A549 treated with CORT108297 at 1 μM for 4 hours (cell line): ENCODE results near the gene MADCAM1. TPM values are rescaled to one million over a fixed set of nuclear protein-coding genes. Genes with fewer than 3 reads are reported as not detected.

Experiments
- total RNA-seq: library from RNA; stranded (reverse); fragments of 200-300 nt; extraction: Qiagen RNA extraction; gene quantifications from 5 replicates; pipeline ENCODE4 v1.2.3, GENCODE V29; 2022

MADCAM1 gene
- 0.23 to 0.39 TPM (median 0.33 TPM) in 5 replicates for total RNA-seq

DNA sequence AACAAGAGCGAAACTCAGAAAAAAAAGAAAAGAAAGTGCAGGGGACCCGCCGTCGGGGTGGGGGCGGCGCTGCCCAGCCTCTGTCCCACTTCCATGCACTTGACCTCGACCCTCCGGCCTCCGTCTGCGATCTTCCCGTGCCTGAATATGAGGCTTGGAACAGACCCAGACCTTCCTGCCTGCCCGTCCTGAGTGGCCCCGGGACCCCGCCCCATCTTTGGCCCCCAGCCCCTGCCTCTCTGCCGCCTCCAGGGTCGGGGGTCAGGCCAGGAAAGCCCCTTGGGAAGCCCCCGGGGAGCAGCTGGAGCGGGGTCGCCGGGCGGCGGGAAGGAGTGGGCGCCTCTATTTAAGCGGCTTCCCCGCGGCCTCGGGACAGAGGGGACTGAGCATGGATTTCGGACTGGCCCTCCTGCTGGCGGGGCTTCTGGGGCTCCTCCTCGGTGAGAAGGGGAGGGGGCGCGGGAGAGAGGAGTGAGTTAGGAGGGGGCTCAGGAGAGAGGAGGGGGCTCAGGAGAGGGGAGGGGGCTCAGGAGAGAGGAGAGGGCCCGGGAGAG lies at the start of gene MADCAM1:
TSS of gene MADCAM1 (plus strand) at position 375 of the 554 bp plus-strand sequence. CDS start at position 389, 14 bp downstream.

DNA sequence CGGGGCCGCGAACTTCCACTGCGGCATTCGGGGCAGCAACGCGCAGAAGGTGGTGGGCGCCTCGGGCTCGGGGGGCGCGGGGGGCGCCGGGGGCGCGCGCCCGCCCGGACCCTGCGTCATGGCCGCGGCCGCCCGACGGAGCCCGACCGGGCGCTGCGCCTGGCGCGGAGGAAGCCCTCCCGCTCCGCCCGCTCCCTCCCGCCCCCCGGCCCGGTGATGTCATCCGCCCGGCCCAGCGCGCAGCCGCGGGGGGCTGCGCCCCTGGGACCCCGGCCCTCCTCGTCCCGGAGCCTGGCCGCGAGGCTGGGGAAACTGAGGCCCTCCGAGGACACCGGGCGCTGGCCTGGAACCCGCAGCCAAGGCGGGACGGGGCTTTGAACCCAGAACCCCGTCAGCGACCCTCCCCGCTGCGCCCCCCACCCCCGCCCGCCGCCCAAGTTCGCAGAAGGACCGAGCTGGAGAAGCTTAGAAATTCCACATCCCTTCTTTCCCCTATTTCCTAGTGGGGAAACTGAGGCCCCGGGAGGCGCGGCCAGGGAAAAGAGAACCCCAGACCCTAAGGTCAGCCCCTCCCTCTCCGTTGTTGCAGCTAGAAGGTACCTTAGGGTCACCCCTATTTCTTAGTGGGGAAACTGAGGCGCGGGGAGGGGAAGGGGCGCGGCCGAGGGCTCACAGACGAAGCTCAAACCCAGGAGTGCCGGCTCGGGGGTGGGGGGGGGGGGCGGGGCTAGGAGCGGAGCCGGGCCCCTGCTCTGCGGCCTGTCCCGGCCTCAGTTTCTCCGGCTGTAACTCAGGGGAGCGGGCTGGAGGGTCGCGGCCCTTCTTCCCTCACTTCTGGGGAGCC lies 35.2 kb upstream of the MADCAM1 start, which contains the start of gene SHC2:
TSS of gene SHC2 (minus strand) at position 157 of the 844 bp plus-strand sequence. CDS start at position 120, 37 bp downstream.

DNA sequence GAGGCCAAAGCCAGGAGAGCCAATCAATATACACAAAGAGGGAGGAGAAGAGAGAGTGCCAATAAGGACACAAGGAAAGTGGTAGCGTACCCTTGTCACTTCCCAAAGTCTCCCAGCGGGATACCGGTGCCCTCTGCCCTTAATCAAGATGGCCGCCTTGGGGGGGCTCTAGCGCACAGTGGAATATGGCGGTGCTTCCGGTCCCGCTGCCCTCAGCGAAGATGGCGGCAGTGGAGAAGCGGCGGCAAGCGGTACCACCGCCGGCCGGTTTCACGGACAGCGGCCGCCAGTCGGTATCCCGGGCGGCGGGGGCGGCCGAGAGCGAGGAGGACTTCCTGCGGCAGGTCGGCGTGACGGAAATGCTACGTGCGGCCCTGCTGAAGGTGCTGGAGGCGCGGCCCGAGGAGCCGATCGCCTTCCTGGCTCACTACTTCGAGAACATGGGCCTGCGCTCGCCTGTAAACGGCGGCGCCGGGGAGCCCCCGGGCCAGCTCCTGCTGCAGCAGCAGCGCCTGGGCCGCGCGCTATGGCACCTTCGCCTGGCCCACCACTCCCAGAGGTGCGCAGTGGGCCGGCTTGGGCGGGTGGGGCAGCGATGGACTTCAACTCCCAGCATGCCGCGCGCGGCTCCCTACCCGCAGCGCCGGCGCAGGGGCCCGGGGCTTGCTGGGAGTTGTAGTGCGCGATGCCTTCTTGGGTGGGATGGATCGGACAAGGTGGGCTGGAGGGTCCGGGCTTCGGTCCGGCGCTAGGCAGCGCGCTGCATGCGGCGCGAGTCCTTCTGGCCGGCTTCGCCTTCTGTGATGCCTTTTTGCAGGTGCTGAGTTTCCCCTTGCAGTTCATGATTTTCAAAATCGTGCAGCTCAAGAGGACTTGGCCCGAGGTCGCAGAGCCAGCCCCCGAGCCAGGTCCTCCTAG lies 11.3 kb downstream of the MADCAM1 start, which contains the start of gene TPGS1:
TSS of gene TPGS1 (plus strand) at position 212 of the 918 bp plus-strand sequence. CDS start at position 222, 10 bp downstream.

DNA sequence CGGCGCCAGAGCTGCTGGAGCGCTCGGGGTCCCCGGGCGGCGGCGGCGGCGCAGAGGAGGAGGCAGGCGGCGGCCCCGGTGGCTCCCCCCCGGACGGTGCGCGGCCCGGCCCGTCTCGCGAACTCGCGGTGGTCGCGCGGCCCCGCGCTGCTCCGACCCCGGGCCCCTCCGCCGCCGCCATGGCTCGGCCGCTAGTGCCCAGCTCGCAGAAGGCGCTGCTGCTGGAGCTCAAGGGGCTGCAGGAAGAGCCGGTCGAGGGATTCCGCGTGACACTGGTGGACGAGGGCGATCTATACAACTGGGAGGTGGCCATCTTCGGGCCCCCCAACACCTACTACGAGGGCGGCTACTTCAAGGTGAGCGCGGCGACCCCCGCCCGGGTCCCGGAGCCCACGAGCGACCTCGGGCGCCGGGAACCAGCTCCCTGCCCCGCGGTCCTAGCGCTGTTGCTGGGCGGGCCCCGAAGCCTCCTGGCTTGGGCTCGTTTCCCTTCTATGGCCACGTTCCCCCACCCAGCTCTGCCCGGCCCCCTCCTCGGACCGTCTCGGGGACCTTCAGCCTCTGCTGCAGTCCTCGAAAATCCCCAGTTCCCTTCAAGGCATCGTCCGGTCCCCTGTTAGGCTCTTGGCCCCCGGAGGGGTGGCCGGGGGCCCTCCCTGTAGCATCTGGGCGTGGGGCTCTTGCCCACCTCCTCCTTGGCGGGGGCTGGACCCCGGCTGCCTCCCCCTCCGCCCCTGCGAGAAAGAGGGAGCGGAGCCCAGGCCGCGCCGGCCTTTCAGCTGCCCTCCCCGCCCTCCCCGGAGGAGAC lies 35.7 kb downstream of the MADCAM1 start, which contains the start of gene CDC34:
TSS of gene CDC34 (plus strand) at position 8 of the 808 bp plus-strand sequence. CDS start at position 180, 172 bp downstream.

DNA sequence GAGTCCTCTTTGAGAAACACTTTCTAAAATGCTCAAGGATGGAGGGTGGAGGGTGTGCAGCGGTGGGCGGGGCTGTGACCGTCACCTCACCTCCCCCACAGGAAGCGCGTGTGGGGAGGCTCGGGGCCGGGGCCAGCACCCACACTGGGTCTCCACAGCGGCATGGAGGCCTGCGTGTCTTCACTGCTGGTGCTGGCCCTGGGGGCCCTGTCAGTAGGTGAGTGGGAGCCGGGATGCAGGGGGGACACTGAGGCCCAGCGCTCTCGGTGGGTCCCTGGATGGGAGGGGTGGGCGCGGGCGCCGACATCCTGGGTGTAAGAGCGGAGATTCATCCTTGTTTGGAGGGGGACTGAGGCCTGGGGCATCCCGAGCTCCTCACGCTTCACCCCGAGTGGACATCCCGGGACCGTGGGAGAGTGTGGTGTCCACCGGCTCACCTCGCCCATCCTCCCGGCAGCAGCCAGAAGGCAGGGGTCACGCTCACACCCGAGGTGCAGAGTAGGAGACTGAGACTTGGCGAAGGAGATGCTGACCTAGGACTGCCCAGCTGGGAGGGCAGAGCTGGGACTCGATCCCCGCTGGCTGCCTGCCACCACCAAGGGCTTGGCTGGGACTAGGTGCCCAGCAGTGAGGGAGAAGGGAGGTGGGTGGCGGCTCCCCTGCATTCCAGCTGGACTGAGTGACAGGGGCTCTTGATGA lies 47.8 kb downstream of the MADCAM1 start, which contains the start of gene GZMM:
TSS of gene GZMM (plus strand) at position 144 of the 699 bp plus-strand sequence. CDS start at position 163, 19 bp downstream.

Other genes starting within 250 kb of the MADCAM1 start
- gene PLPP2, start 205.1 kb upstream of the MADCAM1 start, total RNA-seq, result 78.6 to 117 TPM (median 112 TPM) in 5 replicates
- 14.9 to 22.8 TPM (median 21.9 TPM) in 5 replicates for gene MIER2, start 151.7 kb upstream of the MADCAM1 start, total RNA-seq
- gene C2CD4C, start 87.3 kb upstream of the MADCAM1 start, total RNA-seq, result 0.25 to 0.59 TPM (median 0.54 TPM) in 5 replicates
- gene SHC2, start 35.5 kb upstream of the MADCAM1 start, total RNA-seq, result 0.52 to 1.4 TPM (median 1.1 TPM) in 5 replicates
- 8.1 to 17.5 TPM (median 17.2 TPM) in 5 replicates for gene TPGS1, start 11.0 kb downstream of the MADCAM1 start, total RNA-seq
- gene CDC34, start 35.3 kb downstream of the MADCAM1 start, total RNA-seq, result 67.1 to 108 TPM (median 103 TPM) in 5 replicates
- 0.15 to 0.57 TPM (median 0.36 TPM) in 5 replicates for gene GZMM, start 47.6 kb downstream of the MADCAM1 start, total RNA-seq
- 715 to 760 TPM (median 743 TPM) in 5 replicates for gene BSG, start 76.1 kb downstream of the MADCAM1 start, total RNA-seq
- 27.2 to 45.0 TPM (median 40.3 TPM) in 5 replicates for gene HCN2, start 93.4 kb downstream of the MADCAM1 start, total RNA-seq
- 68.3 to 100 TPM (median 97.9 TPM) in 5 replicates for gene POLRMT, start 137.1 kb downstream of the MADCAM1 start, total RNA-seq
- gene FGF22, start 143.4 kb downstream of the MADCAM1 start, total RNA-seq, result 0.22 to 1.2 TPM (median 0.76 TPM) in 5 replicates
- 45.1 to 75.9 TPM (median 71.8 TPM) in 5 replicates for gene RNF126, start 166.7 kb downstream of the MADCAM1 start, total RNA-seq
- 153 to 212 TPM (median 193 TPM) in 5 replicates for gene FSTL3, start 179.9 kb downstream of the MADCAM1 start, total RNA-seq
- gene PRSS57, start 199.0 kb downstream of the MADCAM1 start, total RNA-seq, result 0.13 TPM in 1 of 5 replicates, not detected in the others
- 11.5 to 17.8 TPM (median 15.2 TPM) in 5 replicates for gene PALM, start 212.4 kb downstream of the MADCAM1 start, total RNA-seq